Adrenal gland (tissue), 19 donors: ENCODE data around the gene MS4A13. TPM values are rescaled to one million over a fixed set of nuclear protein-coding genes. Genes with fewer than 3 reads are reported as not detected.

Experiments
- DNase-seq, 7 donors: peaks; one replicate each; pipeline ENCODE4 v3.0.0-alpha.2; 2019 to 2020
- H3K27ac ChIP-seq, 5 donors: fragments of 200-600 bp; sonication (generic) in 4 of 5; 1 replicate in 3 of 5; 2 replicates in 2 of 5; pipeline versions ENCODE4 v1.5.1 to v1.8.0; 2016 to 2020; ENCODE audit warnings: mild to moderate bottlenecking in 1 of 5
- H3K27me3 ChIP-seq: fragments of 200-600 bp; 2 replicates; pipeline ENCODE4 v1.8.0; 2021
- H3K36me3 ChIP-seq, 2 donors: fragments of 200-600 bp; replicated peaks in 1 of 2; 1 replicate in 1 of 2; 2 replicates in 1 of 2; pipeline versions ENCODE4 v1.5.1 to v1.8.0; 2018 to 2022
- H3K4me1 ChIP-seq, 2 donors: fragments of 200-600 bp; replicated peaks in 1 of 2; 1 replicate in 1 of 2; 2 replicates in 1 of 2; pipeline versions ENCODE4 v1.5.1 to v1.8.0; 2018 to 2021
- H3K4me3 ChIP-seq, 4 donors: fragments of 200-600 bp; sonication (generic) in 3 of 4; one replicate each; pipeline ENCODE4 v1.5.1; 2016 to 2018
- H3K9me3 ChIP-seq, 3 donors: fragments of 200-600 bp; sonication (generic) in 1 of 3; replicated peaks in 1 of 3; 1 replicate in 2 of 3; 2 replicates in 1 of 3; pipeline versions ENCODE4 v1.5.1 to v1.8.0; 2016 to 2021
- POLR2A ChIP-seq, 2 donors: fragments of 450-650 bp; IDR thresholded peaks; one replicate each; pipeline ENCODE4 v1.6.1; 2017; ENCODE audit warnings: antibody characterized with exemption in 2 of 2, mild to moderate bottlenecking in 2 of 2, moderate library complexity in 1 of 2
- WGBS, 4 donors: extraction: QIAGEN DNeasy Blood & Tissue Kit in 2 of 4; methylation state at CpG; one replicate each; pipeline versions ENCODE4 v1.1.5 to v1.1.7; 2013 to 2017; 5-methylcytosine and 5-hydroxymethylcytosine counted together
- intact Hi-C, 2 donors: fragments of 100-400 bp; cut with DNase I; formaldehyde crosslinking; loops; one replicate each; pipeline versions ENCODE4 v1.14.1 to v1.15.0; 2022 to 2023
- long read RNA-seq, 10 donors: library from polyadenylated mRNA in 3 of 10; unstranded in 2 of 10; stranded (forward) in 1 of 10; transcript quantifications; one replicate each; pipeline ENCODE4 v2.0.0 and lab custom pipeline, GENCODE V29; 2021 to 2026
- polyA plus RNA-seq, 3 donors: library from polyadenylated mRNA; stranded (reverse); fragments of 200-250 nt in 2 of 3; fragments of 350-450 nt in 1 of 3; fragmentation: Illumina TruSeq in 1 of 3; extraction: RNeasy Lipid Tissue Mini Kit (QIAGEN cat#74804) in 1 of 3; gene quantifications; one replicate each; pipeline ENCODE4 v1.2.3, GENCODE V29; 2013 to 2014
- total RNA-seq, 9 donors: library from RNA; depleted of rRNA in 4 of 9; stranded (reverse); fragments of >200 nt in 4 of 9; fragments of 120-200 nt in 1 of 9; fragmentation: NEBNext Ultra II Directional in 1 of 9; extraction: Animal tissue kit (Norgen Biotek cat#: 25700) in 1 of 9; gene quantifications; one replicate each; pipeline versions ENCODE4 v1.1.0 to v1.2.4, GENCODE V29; 2013 to 2023
- TF ChIP-seq, protein P1 (sequence below), 6 experiments: fragments of 450-650 bp in 4 of 6; fragments of 200-600 bp in 2 of 6; sonication (generic) in 1 of 6; IDR thresholded peaks; 1 replicate in 5 of 6; 2 replicates in 1 of 6; pipeline versions ENCODE4 v1.5.1 to v1.8.0; 2016 to 2021; ENCODE audit warnings: antibody characterized with exemption in 6 of 6, mild to moderate bottlenecking in 2 of 6, moderate library complexity in 1 of 6
- donor health status: healthy with polysubstance abuse.
- donor health status: Bipolar disorder and iron deficiency.
- donor health status: DM: yes; HTN: yes; CAD: no.
- donor health status: DM: no; HTN: no; CAD: no.
- donor health status: DM: no; HTN: no; CAD: no.
- donor health status: DM: yes; HTN: yes; CAD: no.

MS4A13 gene, protein sequence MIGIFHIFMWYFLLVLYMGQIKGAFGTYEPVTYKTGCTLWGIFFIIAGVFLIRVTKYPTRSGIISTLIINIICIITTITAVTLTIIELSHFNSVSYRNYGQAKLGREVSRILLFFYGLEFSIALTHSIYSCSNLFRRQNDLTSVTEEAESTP
- total RNA-seq (not detected), polyA plus RNA-seq (not detected)
- long read RNA-seq, donor 1 = 0 reads
- long read RNA-seq, donor 2 = 0 reads
- long read RNA-seq, donor 3 = 0 reads
- long read RNA-seq, donor 4 = 0 reads
- long read RNA-seq, donor 5 = 0 reads
- long read RNA-seq, donor 6 = 0 reads
- long read RNA-seq, donor 7 = 0 reads
- long read RNA-seq, donor 8 = 0 reads
- long read RNA-seq, donor 9 = 0 reads
- long read RNA-seq, donor 10 = 0 reads

DNA sequence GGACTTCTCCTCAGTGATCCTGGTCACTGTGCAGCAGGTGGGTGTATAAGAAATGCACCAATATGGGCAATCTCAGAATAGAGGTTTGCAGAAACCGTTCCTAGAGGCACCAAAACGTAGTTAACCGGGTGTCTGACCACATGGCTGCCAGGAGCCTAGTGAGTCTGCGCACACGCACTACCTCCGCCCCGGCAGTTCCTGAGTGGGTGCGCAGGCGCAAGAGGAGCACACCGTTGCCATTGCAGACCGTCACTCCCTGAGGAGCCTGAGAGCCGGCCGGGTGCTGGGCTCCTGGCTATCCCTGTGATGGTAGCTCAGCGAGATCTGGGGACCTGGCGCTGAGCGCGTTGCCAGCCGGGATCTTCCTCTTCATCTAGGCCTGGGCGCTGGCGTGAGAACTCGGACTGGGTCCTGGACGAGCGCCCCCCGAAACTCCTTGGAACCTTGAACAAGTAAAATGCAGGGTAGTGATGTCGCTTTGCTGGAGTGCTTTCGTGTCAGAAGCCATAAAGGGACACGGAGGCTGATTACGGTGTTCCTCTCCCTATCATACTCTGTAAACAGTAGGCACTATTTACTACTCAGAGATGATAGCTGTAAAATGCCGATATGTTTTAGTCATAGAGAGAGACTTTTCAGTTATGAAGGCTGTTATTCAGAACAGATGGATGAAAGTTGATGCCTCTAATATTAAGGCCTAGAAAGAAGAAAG is at the start of gene MS4A13:
Gene MS4A13, plus strand, starts transcription at position 249 of the 712 bp plus-strand sequence. CDS start 2,692 bp downstream, outside the sequence.
- Histone ChIP-seq H3K27ac (no peak within 1 kb of the TSS), H3K9me3 (no peaks in the 10 kb centered on the region), H3K4me3 (no peak within 1 kb of the TSS), H3K36me3 (no peaks in the 10 kb centered on the region), H3K4me1 (no peaks in the 10 kb centered on the region), H3K27me3 (no peaks in the 10 kb centered on the region)
- WGBS, 4 donors = 88 to 95% (median 91%) methylated on average over 16 to 29 of the region's 29 CpGs
- no peak for DNase-seq
- TF ChIP-seq POLR2A (IDR thresholded peaks at IDR 0.05) = no peak
- TF ChIP-seq, protein P1, sequence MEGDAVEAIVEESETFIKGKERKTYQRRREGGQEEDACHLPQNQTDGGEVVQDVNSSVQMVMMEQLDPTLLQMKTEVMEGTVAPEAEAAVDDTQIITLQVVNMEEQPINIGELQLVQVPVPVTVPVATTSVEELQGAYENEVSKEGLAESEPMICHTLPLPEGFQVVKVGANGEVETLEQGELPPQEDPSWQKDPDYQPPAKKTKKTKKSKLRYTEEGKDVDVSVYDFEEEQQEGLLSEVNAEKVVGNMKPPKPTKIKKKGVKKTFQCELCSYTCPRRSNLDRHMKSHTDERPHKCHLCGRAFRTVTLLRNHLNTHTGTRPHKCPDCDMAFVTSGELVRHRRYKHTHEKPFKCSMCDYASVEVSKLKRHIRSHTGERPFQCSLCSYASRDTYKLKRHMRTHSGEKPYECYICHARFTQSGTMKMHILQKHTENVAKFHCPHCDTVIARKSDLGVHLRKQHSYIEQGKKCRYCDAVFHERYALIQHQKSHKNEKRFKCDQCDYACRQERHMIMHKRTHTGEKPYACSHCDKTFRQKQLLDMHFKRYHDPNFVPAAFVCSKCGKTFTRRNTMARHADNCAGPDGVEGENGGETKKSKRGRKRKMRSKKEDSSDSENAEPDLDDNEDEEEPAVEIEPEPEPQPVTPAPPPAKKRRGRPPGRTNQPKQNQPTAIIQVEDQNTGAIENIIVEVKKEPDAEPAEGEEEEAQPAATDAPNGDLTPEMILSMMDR (IDR thresholded peaks at IDR 0.05) = no peak
- intact Hi-C loops = no loop called here

GRCh38 chr11:60468829-60469228 is 46.4 kb upstream of the MS4A13 start:
- Histone ChIP-seq H3K27ac (peak overlapping the region in 2 of 5 donors; percentile 17 to 28), H3K9me3 (no peaks in the 10 kb centered on the region), H3K36me3 (no peaks in the 10 kb centered on the region), H3K4me1 (no peaks in the 10 kb centered on the region), H3K27me3 (no peaks in the 10 kb centered on the region), H3K4me3 (no peak overlapping the region)
- DNase-seq = no peak
- TF ChIP-seq POLR2A (IDR thresholded peaks at IDR 0.05) = no peak
- TF ChIP-seq, protein P1 (IDR thresholded peaks at IDR 0.05) = no peak
- WGBS, 4 donors = 52 to 64% (median 60%) methylated on average over 2 of the region's 2 CpGs
- intact Hi-C loops = no loop called here

- intact Hi-C loops = no loop called here
- no peaks in the 10 kb centered on the region for H3K36me3 ChIP-seq
- 43 to 65% (median 62%) methylated on average over 2 of the region's 2 CpGs for WGBS, 4 donors
Observed at GRCh38 chr11:60469723-60470122, 45.5 kb upstream of the MS4A13 start.

DNA sequence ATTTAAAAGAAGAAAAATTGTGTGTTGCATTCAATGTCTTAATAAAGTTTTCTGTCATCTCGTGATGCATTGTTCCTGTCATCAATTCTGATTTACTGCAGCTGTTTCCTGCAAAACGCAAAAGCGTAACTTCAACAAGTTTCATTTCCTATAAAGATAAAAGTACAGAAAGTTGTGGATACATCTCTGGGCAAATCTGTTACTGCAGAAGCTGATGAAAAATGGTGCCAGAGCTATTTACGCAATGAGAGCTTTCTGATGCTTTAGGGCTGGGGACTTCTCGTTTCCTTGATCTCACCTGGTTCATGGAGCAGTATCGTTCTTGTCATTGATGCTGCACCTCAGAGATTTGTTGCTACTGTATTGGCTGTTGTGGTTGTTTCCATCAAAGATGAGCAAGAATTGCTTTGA is 38.2 kb upstream of the MS4A13 start:
- Histone ChIP-seq H3K27me3 (no peaks in the 10 kb centered on the region), H3K27ac (peak overlapping the region in 1 of 5 donors; percentile 28), H3K9me3 (no peaks in the 10 kb centered on the region), H3K4me1 (no peaks in the 10 kb centered on the region), H3K36me3 (no peaks in the 10 kb centered on the region), H3K4me3 (no peak overlapping the region)
- intact Hi-C loops = no loop called here
- DNase-seq = peak in 1 of 7 donors; percentile 6
- 42 to 53% (median 47%) methylated on average over 6 of the region's 6 CpGs for WGBS, 4 donors
- TF ChIP-seq, protein P1 (IDR thresholded peaks at IDR 0.05) = no peak
- TF ChIP-seq POLR2A (IDR thresholded peaks at IDR 0.05) = no peak

More at GRCh38 chr11:60469723-60470122, 45.5 kb upstream of the MS4A13 start:
- no peak for DNase-seq
- no peak overlapping the region for H3K27ac ChIP-seq
- TF ChIP-seq, protein P1 (IDR thresholded peaks at IDR 0.05) = no peak
- TF ChIP-seq POLR2A (IDR thresholded peaks at IDR 0.05) = no peak
- no peak overlapping the region for H3K4me3 ChIP-seq
- no peaks in the 10 kb centered on the region for H3K27me3 ChIP-seq
- H3K9me3 ChIP-seq = no peaks in the 10 kb centered on the region
- no peaks in the 10 kb centered on the region for H3K4me1 ChIP-seq
